Mesenchymal stem cell (in vitro differentiated cells and primary cell): ENCODE data around the gene TIMP4.

Experiments
- DNase-seq: peaks from one replicate; pipeline ENCODE4 v3.0.0-alpha.2; 2013
- H2AFZ ChIP-seq: one replicate; pipeline ENCODE4 v1.6.1; 2013; ENCODE audit warnings: low read depth, mild to moderate bottlenecking, control low read depth, inconsistent platforms, low read length, moderate library complexity
- H2AK5ac ChIP-seq: 2 replicates; pipeline ENCODE4 v1.6.1; 2013; ENCODE audit warnings: low read length, moderate library complexity, mild to moderate bottlenecking, inconsistent platforms; ENCODE audit not compliant: severe bottlenecking
- H2BK120ac ChIP-seq: one replicate; pipeline ENCODE4 v1.6.1; 2013; ENCODE audit warnings: low read depth, mild to moderate bottlenecking, inconsistent platforms, low read length, moderate library complexity
- H2BK12ac ChIP-seq, 2 experiments: one replicate each; pipeline ENCODE4 v1.6.1; 2013; ENCODE audit warnings: inconsistent platforms in 2 of 2, low read length in 2 of 2, mild to moderate bottlenecking in 2 of 2, moderate library complexity in 2 of 2, control low read depth in 1 of 2
- H2BK15ac ChIP-seq: one replicate; pipeline ENCODE4 v1.6.1; 2013; ENCODE audit warnings: mild to moderate bottlenecking, low read depth, inconsistent platforms; ENCODE audit not compliant: poor library complexity, severe bottlenecking
- H2BK5ac ChIP-seq: 2 replicates; pipeline ENCODE4 v1.6.1; 2013; ENCODE audit warnings: low read depth, mild to moderate bottlenecking, low read length, control low read depth, inconsistent platforms; ENCODE audit not compliant: poor library complexity, severe bottlenecking
- H3K14ac ChIP-seq, 2 experiments: one replicate each; pipeline ENCODE4 v1.6.1; 2013; ENCODE audit warnings: inconsistent platforms in 2 of 2, low read length in 2 of 2, control low read depth in 1 of 2, mild to moderate bottlenecking in 1 of 2, moderate library complexity in 1 of 2
- H3K18ac ChIP-seq, 2 experiments: one replicate each; pipeline ENCODE4 v1.6.1; 2013; ENCODE audit warnings: inconsistent platforms in 2 of 2, low read length in 2 of 2, control low read depth in 1 of 2, low read depth in 1 of 2, mild to moderate bottlenecking in 1 of 2
- H3K23ac ChIP-seq, 2 experiments: one replicate each; pipeline ENCODE4 v1.6.1; 2013; ENCODE audit warnings: inconsistent platforms in 2 of 2, low read length in 2 of 2, mild to moderate bottlenecking in 2 of 2, moderate library complexity in 2 of 2, control low read depth in 1 of 2
- H3K27ac ChIP-seq: 2 replicates; pipeline ENCODE4 v1.5.1; 2013; ENCODE audit warnings: mild to moderate bottlenecking, moderate library complexity, low read length, control low read depth, inconsistent platforms; ENCODE audit not compliant: poor library complexity, severe bottlenecking
- H3K27me3 ChIP-seq, 2 experiments: 2 replicates each; pipeline versions ENCODE4 v1.6.1 to v1.7.0; 2013; ENCODE audit warnings: low read length in 2 of 2, mild to moderate bottlenecking in 2 of 2, moderate library complexity in 2 of 2, control low read depth in 1 of 2, inconsistent platforms in 1 of 2; ENCODE audit not compliant: control insufficient read depth in 1 of 2, insufficient read depth in 1 of 2
- H3K36me3 ChIP-seq, 2 experiments: 2 replicates each; pipeline versions ENCODE4 v1.6.1 to v1.7.0; 2013; ENCODE audit warnings: low read length in 2 of 2, control low read depth in 1 of 2, inconsistent platforms in 1 of 2, low read depth in 1 of 2, mild to moderate bottlenecking in 1 of 2; ENCODE audit not compliant: insufficient read depth in 2 of 2, control insufficient read depth in 1 of 2
- H3K4ac ChIP-seq, 2 experiments: one replicate each; pipeline ENCODE4 v1.6.1; 2013; ENCODE audit warnings: inconsistent platforms in 2 of 2, low read length in 2 of 2, mild to moderate bottlenecking in 2 of 2, moderate library complexity in 2 of 2, control low read depth in 1 of 2, low read depth in 1 of 2
- H3K4me1 ChIP-seq: 2 replicates; pipeline ENCODE4 v1.6.1; 2013; ENCODE audit warnings: low read depth, low read length, control low read depth; ENCODE audit not compliant: control insufficient read depth, insufficient read depth
- H3K4me2 ChIP-seq: 2 replicates; pipeline ENCODE4 v1.6.1; 2013; ENCODE audit warnings: low read length, mild to moderate bottlenecking, inconsistent platforms; ENCODE audit not compliant: poor library complexity, severe bottlenecking
- H3K4me3 ChIP-seq, 2 experiments: 2 replicates each; pipeline versions ENCODE4 v1.5.1 to v1.7.0; 2013; ENCODE audit warnings: low read length in 2 of 2, mild to moderate bottlenecking in 2 of 2, control low read depth in 1 of 2, low read depth in 1 of 2; ENCODE audit not compliant: insufficient read depth in 1 of 2
- H3K79me1 ChIP-seq: replicated peaks from 2 replicates; pipeline ENCODE4 v1.6.1; 2013; ENCODE audit warnings: mild to moderate bottlenecking, control low read depth, low read length, inconsistent platforms; ENCODE audit not compliant: poor library complexity, severe bottlenecking
- H3K9ac ChIP-seq: 2 replicates; pipeline ENCODE4 v1.7.0; 2013; ENCODE audit warnings: mild to moderate bottlenecking, low read length, moderate library complexity
- H3K9me3 ChIP-seq: 2 replicates; pipeline ENCODE4 v1.7.0; 2013; ENCODE audit warnings: mild to moderate bottlenecking, low read length; ENCODE audit not compliant: control insufficient read depth
- H4K8ac ChIP-seq: one replicate; pipeline ENCODE4 v1.6.1; 2013; ENCODE audit warnings: inconsistent platforms, mild to moderate bottlenecking, low read length, moderate library complexity
- H4K91ac ChIP-seq: one replicate; pipeline ENCODE4 v1.6.1; 2013; ENCODE audit warnings: mild to moderate bottlenecking, low read length, inconsistent platforms
- WGBS: methylation state at CpG from one replicate; pipeline ENCODE4 v1.1.7; 2013; ENCODE audit warnings: mixed read lengths; 5-methylcytosine and 5-hydroxymethylcytosine counted together

Gene TIMP4

DNA sequence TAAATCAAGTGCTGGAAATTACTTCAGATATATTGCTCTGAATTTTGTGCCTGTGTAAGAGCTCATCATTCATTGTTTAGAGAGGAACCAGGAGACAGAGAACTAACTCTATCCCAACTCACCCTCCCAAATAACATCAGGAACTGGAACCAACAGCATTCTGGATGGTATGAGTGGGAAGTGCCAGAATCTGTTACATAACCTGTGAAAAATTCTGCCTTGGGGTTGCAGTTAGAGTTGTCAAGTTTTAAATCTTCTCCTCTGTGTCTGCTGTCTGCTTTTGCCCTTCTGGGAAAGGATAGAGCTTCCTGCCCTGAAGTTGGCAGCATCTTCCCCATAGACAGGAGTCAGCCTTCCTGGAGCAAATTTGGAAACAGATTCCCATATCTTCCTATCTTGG lies 41.2 kb downstream of the TIMP4 start:
- Histone ChIP-seq H3K4ac (no peak overlapping the region), H4K8ac (no peak overlapping the region), H3K27me3 (peaks cover 29 to 41% of the 10 kb centered on the region in 2 experiments), H3K14ac (no peak overlapping the region), H2BK15ac (no peak overlapping the region), H3K18ac (no peak overlapping the region), H3K9me3 (no peaks in the 10 kb centered on the region), H4K91ac (no peak overlapping the region), H2AFZ (no peak overlapping the region), H2BK120ac (no peak overlapping the region), H3K4me2 (no peak overlapping the region), H2BK5ac (no peak overlapping the region), H3K27ac (no peak overlapping the region), H2BK12ac (no peak overlapping the region), H3K9ac (no peak overlapping the region), H3K4me1 (no peaks in the 10 kb centered on the region), H2AK5ac (no peak overlapping the region), H3K4me3 (no peak overlapping the region), H3K79me1 (no peaks in the 10 kb centered on the region), H3K36me3 (no peaks in the 10 kb centered on the region), H3K23ac (no peak overlapping the region)
- DNase-seq, result no peak

- Histone ChIP-seq H3K9me3 (no peaks in the 10 kb centered on the region), H3K27me3 (peaks cover 29 to 41% of the 10 kb centered on the region in 2 experiments), H3K4me2 (no peak overlapping the region), H3K23ac (no peak overlapping the region), H3K4me3 (no peak overlapping the region), H3K27ac (no peak overlapping the region), H2BK120ac (no peak overlapping the region), H3K4me1 (no peaks in the 10 kb centered on the region), H3K79me1 (no peaks in the 10 kb centered on the region), H2BK15ac (no peak overlapping the region), H2BK12ac (no peak overlapping the region), H2BK5ac (no peak overlapping the region), H3K9ac (no peak overlapping the region), H4K91ac (no peak overlapping the region), H2AFZ (no peak overlapping the region), H3K4ac (no peak overlapping the region), H3K14ac (no peak overlapping the region), H3K36me3 (no peaks in the 10 kb centered on the region), H3K18ac (no peak overlapping the region), H2AK5ac (no peak overlapping the region), H4K8ac (no peak overlapping the region)
- 63% methylated on average over 4 of the region's 4 CpGs for WGBS
- DNase-seq, result no peak
Measured at GRCh38 chr3:12116870-12117269, 41.8 kb downstream of the TIMP4 start.

DNA sequence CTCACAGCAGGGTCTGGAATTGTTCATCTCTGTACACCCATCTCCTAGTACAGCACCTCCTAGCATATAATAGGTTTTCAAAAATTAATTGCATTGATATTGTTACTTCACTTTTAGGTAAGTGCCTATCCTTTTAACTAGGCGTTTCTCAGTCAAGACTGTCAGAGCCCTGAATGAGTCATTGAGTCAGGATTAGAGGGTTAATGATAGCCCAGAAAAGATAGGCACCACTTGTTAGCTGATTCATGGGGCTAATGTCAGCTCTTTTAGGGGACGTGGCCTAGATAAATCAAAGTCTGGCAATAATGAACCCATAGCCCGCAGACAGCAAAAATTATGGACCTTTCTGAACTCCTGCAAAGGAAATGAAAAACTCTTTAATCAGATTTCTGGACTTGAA lies 42.9 kb downstream of the TIMP4 start:
- no peak overlapping the region for H3K18ac ChIP-seq
- H2BK12ac ChIP-seq, result no peak overlapping the region
- H2AFZ ChIP-seq, result no peak overlapping the region
- no peak overlapping the region for H3K9ac ChIP-seq
- H3K4me2 ChIP-seq, result no peak overlapping the region
- no peaks in the 10 kb centered on the region for H3K36me3 ChIP-seq
- H3K27ac ChIP-seq, result no peak overlapping the region
- WGBS, result 59% methylated on average over 3 of the region's 3 CpGs
- no peaks in the 10 kb centered on the region for H3K79me1 ChIP-seq
- DNase-seq, result no peak
- no peak overlapping the region for H2AK5ac ChIP-seq
- H2BK5ac ChIP-seq, result no peak overlapping the region
- H3K9me3 ChIP-seq, result no peaks in the 10 kb centered on the region
- H3K23ac ChIP-seq, result no peak overlapping the region
- no peak overlapping the region for H4K8ac ChIP-seq
- no peaks in the 10 kb centered on the region for H3K4me1 ChIP-seq
- H3K4me3 ChIP-seq, result no peak overlapping the region
- peaks cover 29 to 41% of the 10 kb centered on the region in 2 experiments for H3K27me3 ChIP-seq
- no peak overlapping the region for H3K14ac ChIP-seq
- H2BK120ac ChIP-seq, result no peak overlapping the region
- no peak overlapping the region for H2BK15ac ChIP-seq
- H4K91ac ChIP-seq, result no peak overlapping the region
- no peak overlapping the region for H3K4ac ChIP-seq

DNA sequence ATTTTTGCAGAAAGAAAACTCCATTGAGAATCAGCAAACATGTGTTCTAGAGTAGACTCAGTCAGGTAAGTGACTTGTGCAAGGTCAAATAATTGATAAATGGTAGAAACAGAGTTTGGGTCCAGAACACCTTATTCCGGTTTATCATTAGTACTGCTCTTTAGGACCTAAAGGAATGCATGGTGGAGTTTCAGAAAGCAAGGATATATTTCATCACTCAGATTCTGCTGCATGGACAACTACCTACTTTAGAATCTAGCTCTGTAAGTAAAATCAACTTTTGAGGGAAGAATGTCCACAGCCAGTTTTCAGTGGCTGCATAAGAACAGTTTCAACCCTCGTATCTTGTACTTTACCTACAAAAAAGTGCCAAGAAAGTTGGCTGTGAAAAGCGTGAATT lies 43.6 kb downstream of the TIMP4 start:
- Histone ChIP-seq H3K4me3 (no peak overlapping the region), H2AFZ (no peak overlapping the region), H3K4me2 (no peak overlapping the region), H3K27me3 (peaks cover 29 to 41% of the 10 kb centered on the region in 2 experiments), H4K91ac (no peak overlapping the region), H3K79me1 (no peaks in the 10 kb centered on the region), H2AK5ac (no peak overlapping the region), H2BK120ac (no peak overlapping the region), H3K14ac (no peak overlapping the region), H2BK15ac (no peak overlapping the region), H3K4me1 (no peaks in the 10 kb centered on the region), H3K4ac (no peak overlapping the region), H4K8ac (no peak overlapping the region), H3K23ac (no peak overlapping the region), H3K9ac (no peak overlapping the region), H2BK12ac (no peak overlapping the region), H2BK5ac (no peak overlapping the region), H3K18ac (no peak overlapping the region), H3K27ac (no peak overlapping the region), H3K36me3 (no peaks in the 10 kb centered on the region), H3K9me3 (no peaks in the 10 kb centered on the region)
- no peak for DNase-seq
- 80% methylated on average over 2 of the region's 3 CpGs for WGBS
